Ovary (tissue), 3 donors: Measurements from ENCODE around the gene KCNMA1.

Source experiments
- CTCF ChIP-seq, 3 donors: fragments of 450-650 bp in 2 of 3; fragments of 200-600 bp in 1 of 3; IDR thresholded peaks; one replicate each; pipeline versions ENCODE4 v1.5.1 to v1.8.0; 2016 to 2022; ENCODE audit warnings: antibody characterized with exemption in 3 of 3, mild to moderate bottlenecking in 1 of 3
- EP300 ChIP-seq: sonication (generic); formaldehyde crosslinking; IDR thresholded peaks from one replicate; pipeline ENCODE4 v1.6.1; 2017; ENCODE audit warnings: antibody characterized with exemption
- POLR2A ChIP-seq: fragments of 450-650 bp; IDR thresholded peaks from one replicate; pipeline ENCODE4 v1.6.1; 2017; ENCODE audit warnings: antibody characterized with exemption, mild to moderate bottlenecking, moderate library complexity
- donor health status: DM: no; HTN: no; CAD: no.

GRCh38 chr10:77189075-77189474 is 448.5 kb downstream of the KCNMA1 start:
- TF ChIP-seq CTCF (IDR thresholded peaks at IDR 0.05), result no peak
- no peak for TF ChIP-seq POLR2A
- no peak for TF ChIP-seq EP300
